K562 (cell line): ENCODE data around the gene UBE2V1. TPM values are rescaled to one million over a fixed set of nuclear protein-coding genes. Genes with fewer than 3 reads are reported as not detected.

Experiments
- BRD9 ChIP-seq: fragments of 450-650 bp; IDR thresholded peaks from 2 replicates; pipeline ENCODE4 v1.6.1; 2018; ENCODE audit warnings: low read depth; ENCODE audit not compliant: partially characterized antibody
- CBFA2T2 ChIP-seq: fragments of 450-650 bp; conservative IDR thresholded peaks from 2 replicates; pipeline ENCODE4 v1.6.1; 2017; ENCODE audit warnings: mild to moderate bottlenecking
- CGGBP1 ChIP-seq: fragments of 250-450 bp; sonication (Bioruptor Pico); IDR thresholded peaks from 2 replicates; pipeline ENCODE4 v1.9.0; 2021; ENCODE audit warnings: mild to moderate bottlenecking
- FOSL1 ChIP-seq: fragments of 200-800 bp; sonication (Bioruptor generic); conservative IDR thresholded peaks from 2 replicates; pipeline ENCODE4 v1.6.1; 2016; ENCODE audit warnings: missing genetic modification characterization, missing compliant biosample characterization
- FOXA3 ChIP-seq, 2 experiments: fragments of 450-650 bp in 1 of 2; sonication (generic) in 1 of 2; formaldehyde crosslinking; IDR thresholded peaks in 1 of 2; conservative IDR thresholded peaks in 1 of 2; 2 replicates each; pipeline versions ENCODE4 v1.4.0 to v1.8.0; 2020 to 2022; ENCODE audit warnings: mild to moderate bottlenecking in 2 of 2, missing genetic modification reagents in 1 of 2
- GATA2 ChIP-seq: sonication (generic); formaldehyde crosslinking; IDR thresholded peaks from 2 replicates; pipeline ENCODE4 v1.4.0; 2020; ENCODE audit warnings: mild to moderate bottlenecking, missing genetic modification reagents
- HEY1 ChIP-seq: fragments of 250-450 bp; sonication (Bioruptor Pico); IDR thresholded peaks from 2 replicates; pipeline ENCODE4 v1.5.0; 2020; ENCODE audit warnings: mild to moderate bottlenecking, moderate library complexity, borderline replicate concordance
- HMG20B ChIP-seq: fragments of 250-450 bp; sonication (Bioruptor Pico); IDR thresholded peaks from 2 replicates; pipeline ENCODE4 v1.5.0; 2021; ENCODE audit warnings: mild to moderate bottlenecking
- HMGN3 ChIP-seq: IDR thresholded peaks from 2 replicates; pipeline ENCODE4 v1.6.1; 2011; ENCODE audit warnings: borderline replicate concordance, low read depth, mild to moderate bottlenecking, mixed read lengths, low read length; ENCODE audit not compliant: insufficient read length; ENCODE audit errors: extremely low read depth
- LARP7 ChIP-seq: fragments of 450-650 bp; IDR thresholded peaks from 2 replicates; pipeline ENCODE4 v1.6.1; 2016
- MAFF ChIP-seq: IDR thresholded peaks from 2 replicates; pipeline ENCODE4 v1.6.1; 2012; ENCODE audit warnings: low read length, improper control_type of control experiment
- MAFK ChIP-seq: IDR thresholded peaks from 2 replicates; pipeline ENCODE4 v1.6.1; 2011; ENCODE audit warnings: low read length, improper control_type of control experiment
- NCOR1 ChIP-seq: fragments of 450-650 bp; IDR thresholded peaks from 2 replicates; pipeline ENCODE4 v1.6.1; 2016; ENCODE audit warnings: mild to moderate bottlenecking, moderate library complexity
- NEUROD1 ChIP-seq: fragments of 150-350 bp; IDR thresholded peaks from 2 replicates; pipeline ENCODE4 v1.6.1; 2014; ENCODE audit warnings: borderline replicate concordance, low read length, low read depth; ENCODE audit not compliant: partially characterized antibody
- NR2C2 ChIP-seq, 2 experiments: fragments of 200-800 bp in 1 of 2; sonication (Bioruptor generic) in 1 of 2; sonication (generic) in 1 of 2; formaldehyde crosslinking in 1 of 2; IDR thresholded peaks; 2 replicates each; pipeline versions ENCODE4 v1.6.1 to v1.8.0; 2016 to 2022; ENCODE audit warnings: mild to moderate bottlenecking in 1 of 2, missing compliant biosample characterization in 1 of 2, missing genetic modification characterization in 1 of 2, missing genetic modification reagents in 1 of 2
- PHB2 ChIP-seq: fragments of 450-650 bp; IDR thresholded peaks from 2 replicates; pipeline ENCODE4 v1.6.1; 2017; ENCODE audit warnings: low read depth
- PPARD ChIP-seq: fragments of 250-450 bp; sonication (Bioruptor Pico); IDR thresholded peaks from 2 replicates; pipeline ENCODE4 v1.8.0; 2022; ENCODE audit warnings: inconsistent platforms, mild to moderate bottlenecking, moderate library complexity
- RHOXF2B ChIP-seq: fragments of 250-450 bp; sonication (Bioruptor Pico); conservative IDR thresholded peaks from 2 replicates; pipeline ENCODE4 v1.5.1; 2021
- SAFB2 ChIP-seq: fragments of 200-400 bp; formaldehyde crosslinking; IDR thresholded peaks from 2 replicates; pipeline ENCODE4 v1.6.1; 2018; ENCODE audit warnings: borderline replicate concordance, low read length, low read depth, moderate library complexity; ENCODE audit not compliant: severe bottlenecking
- SOX6 ChIP-seq: fragments of 450-650 bp; IDR thresholded peaks from 2 replicates; pipeline ENCODE4 v1.6.1; 2014; ENCODE audit warnings: mild to moderate bottlenecking
- TBL1XR1 ChIP-seq, 2 experiments: IDR thresholded peaks; 2 replicates each; pipeline ENCODE4 v1.6.1; 2012; ENCODE audit warnings: improper control_type of control experiment in 2 of 2, low read length in 2 of 2, mild to moderate bottlenecking in 1 of 2
- TCF3 ChIP-seq: sonication (generic); formaldehyde crosslinking; IDR thresholded peaks from 2 replicates; pipeline ENCODE4 v1.4.0; 2020; ENCODE audit warnings: mild to moderate bottlenecking, missing genetic modification reagents
- TRIM24 ChIP-seq, 2 experiments: fragments of 450-650 bp; IDR thresholded peaks; 2 replicates each; pipeline ENCODE4 v1.6.1; 2016
- XRCC3 ChIP-seq: fragments of 450-650 bp; IDR thresholded peaks from 2 replicates; pipeline ENCODE4 v1.6.1; 2017; ENCODE audit warnings: mild to moderate bottlenecking, moderate library complexity
- ZKSCAN1 ChIP-seq: fragments of 150-350 bp; IDR thresholded peaks from 2 replicates; pipeline ENCODE4 v1.6.1; 2016; ENCODE audit warnings: low read depth, low read length
- ZNF121 ChIP-seq: sonication (generic); formaldehyde crosslinking; conservative IDR thresholded peaks from 2 replicates; pipeline ENCODE4 v1.8.0; 2022; ENCODE audit warnings: missing genetic modification reagents
- ZNF134 ChIP-seq: fragments of 250-450 bp; sonication (Bioruptor Pico); conservative IDR thresholded peaks from 2 replicates; pipeline ENCODE4 v1.4.0; 2020
- ZNF311 ChIP-seq: fragments of 250-450 bp; sonication (Bioruptor Pico); IDR thresholded peaks from 2 replicates; pipeline ENCODE4 v1.4.0; 2020; ENCODE audit warnings: mild to moderate bottlenecking, moderate library complexity
- polyA plus RNA-seq, 8 experiments: library from polyadenylated mRNA; depleted of rRNA in 4 of 8; stranded (reverse) in 5 of 8; unstranded in 3 of 8; fragments of >200 nt; fragmentation: Nextera tagmentation in 2 of 8; fragmentation: Illumina TruSeq in 1 of 8; extraction: Ambion mirVana in 2 of 8; extraction: Trizol in 1 of 8; gene quantifications; 2 replicates each; pipeline versions ENCODE4 v1.2.1 to v1.2.3, GENCODE V29; 2011 to 2014; ENCODE audit warnings: inconsistent platforms in 1 of 8, missing spikeins in 1 of 8
- total RNA-seq, 7 experiments: library from RNA; depleted of rRNA in 6 of 7; stranded (reverse); fragments of >200 nt in 6 of 7; fragmentation: Illumina TruSeq in 2 of 7; extraction: Trizol in 2 of 7; gene quantifications; 2 replicates each; pipeline versions ENCODE4 v1.2.1 to v1.2.3, GENCODE V29; 2011 to 2021; ENCODE audit warnings: low replicate concordance in 1 of 7
- TF ChIP-seq, protein P1 (sequence below): fragments of 450-650 bp; IDR thresholded peaks from 2 replicates; pipeline ENCODE4 v1.6.1; 2016; ENCODE audit warnings: mild to moderate bottlenecking

The UBE2V1 gene
- total and polyA plus RNA-seq, 9 of the 15 experiments (the other 6 are each of a cell fraction or from before 2014, with no cell fraction given) = 93.0 to 357 (median 119) TPM

DNA sequence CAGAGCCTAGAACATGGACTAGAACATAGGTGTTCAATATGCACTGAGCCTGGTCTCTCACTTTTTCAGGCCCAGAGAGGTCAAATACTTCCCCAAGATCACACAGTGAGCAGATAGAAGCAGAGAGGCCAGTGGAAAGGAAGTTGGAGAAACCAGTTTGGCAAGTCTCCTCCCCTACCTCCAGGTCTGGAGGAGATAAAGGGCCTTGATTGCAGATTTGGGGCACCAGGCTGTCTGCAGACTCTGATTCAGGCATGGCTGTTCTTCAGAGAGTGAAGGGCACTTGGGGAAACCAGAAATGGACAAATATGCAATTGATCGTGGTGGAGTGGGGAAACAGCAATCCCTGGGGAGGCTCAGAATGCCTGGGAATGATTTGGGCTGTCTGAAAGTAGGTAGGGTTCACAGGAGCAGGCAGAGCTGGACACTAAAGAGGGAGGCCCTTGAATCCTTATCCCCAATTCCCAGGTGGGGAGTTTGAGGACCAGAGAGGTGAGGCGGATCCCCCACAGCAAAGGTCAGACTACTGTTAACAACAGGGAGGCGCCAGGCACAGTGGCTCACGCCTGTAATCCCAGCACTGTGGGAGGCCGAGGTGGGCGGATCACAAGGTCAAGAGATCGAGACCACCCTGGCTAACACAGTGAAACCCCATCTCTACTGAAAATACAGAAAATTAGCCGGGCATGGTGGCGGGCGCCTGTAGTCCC, 38.2 kb upstream of the UBE2V1 start (continued):
- TF ChIP-seq TRIM24 (IDR thresholded peaks at IDR 0.05) = no peak; a peak in 1 of 4 replicates
- TF ChIP-seq LARP7 = no peak
- TF ChIP-seq HMGN3 = no peak
- TF ChIP-seq FOXA3 (CRISPR knock-in tag; conservative IDR thresholded peaks at IDR 0.05 in 1 of 2, IDR thresholded peaks at IDR 0.05 in 1 of 2) = no peak
- TF ChIP-seq SOX6 = no peak
- no peak for TF ChIP-seq ZNF134 (CRISPR knock-in tag)
- TF ChIP-seq ZNF121 (CRISPR knock-in tag) = no peak
- no peak for TF ChIP-seq FOSL1 (tag)
- TF ChIP-seq GATA2 (CRISPR knock-in tag) = peak; percentile 65
- TF ChIP-seq PHB2 = no peak
- no peak for TF ChIP-seq ZNF311 (CRISPR knock-in tag)
- TF ChIP-seq BRD9 = peak; percentile 59
- peak; percentile 64 for TF ChIP-seq CBFA2T2
- TF ChIP-seq NCOR1 = peak; percentile 78
- peak; percentile 64 for TF ChIP-seq TCF3
- no peak for TF ChIP-seq NR2C2 (CRISPR knock-in tag; IDR thresholded peaks at IDR 0.05)
- TF ChIP-seq NR2C2 (tag; IDR thresholded peaks at IDR 0.05) = no peak
- no peak for TF ChIP-seq HMG20B (CRISPR knock-in tag)
- no peak for TF ChIP-seq RHOXF2B
- TF ChIP-seq CGGBP1 = no peak
- peak in 1 of 2 experiments; percentile 54; a peak in 1 of 4 replicates for TF ChIP-seq TBL1XR1 (IDR thresholded peaks at IDR 0.05; ENCODE audit: low read length in 2 of 2)
- TF ChIP-seq HEY1 (CRISPR knock-in tag) = no peak
- no peak for TF ChIP-seq ZKSCAN1
- no peak for TF ChIP-seq XRCC3
- no peak for TF ChIP-seq MAFF
- no peak for TF ChIP-seq MAFK
- TF ChIP-seq, protein P1, sequence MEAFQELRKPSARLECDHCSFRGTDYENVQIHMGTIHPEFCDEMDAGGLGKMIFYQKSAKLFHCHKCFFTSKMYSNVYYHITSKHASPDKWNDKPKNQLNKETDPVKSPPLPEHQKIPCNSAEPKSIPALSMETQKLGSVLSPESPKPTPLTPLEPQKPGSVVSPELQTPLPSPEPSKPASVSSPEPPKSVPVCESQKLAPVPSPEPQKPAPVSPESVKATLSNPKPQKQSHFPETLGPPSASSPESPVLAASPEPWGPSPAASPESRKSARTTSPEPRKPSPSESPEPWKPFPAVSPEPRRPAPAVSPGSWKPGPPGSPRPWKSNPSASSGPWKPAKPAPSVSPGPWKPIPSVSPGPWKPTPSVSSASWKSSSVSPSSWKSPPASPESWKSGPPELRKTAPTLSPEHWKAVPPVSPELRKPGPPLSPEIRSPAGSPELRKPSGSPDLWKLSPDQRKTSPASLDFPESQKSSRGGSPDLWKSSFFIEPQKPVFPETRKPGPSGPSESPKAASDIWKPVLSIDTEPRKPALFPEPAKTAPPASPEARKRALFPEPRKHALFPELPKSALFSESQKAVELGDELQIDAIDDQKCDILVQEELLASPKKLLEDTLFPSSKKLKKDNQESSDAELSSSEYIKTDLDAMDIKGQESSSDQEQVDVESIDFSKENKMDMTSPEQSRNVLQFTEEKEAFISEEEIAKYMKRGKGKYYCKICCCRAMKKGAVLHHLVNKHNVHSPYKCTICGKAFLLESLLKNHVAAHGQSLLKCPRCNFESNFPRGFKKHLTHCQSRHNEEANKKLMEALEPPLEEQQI = no peak
- TF ChIP-seq SAFB2 = no peak
- TF ChIP-seq PPARD (CRISPR knock-in tag) = no peak
- no peak for TF ChIP-seq NEUROD1
